Peyer's patch (tissue), 4 donors: ENCODE measurements around the gene ABL2. TPM values are rescaled to one million over a fixed set of nuclear protein-coding genes. Genes with fewer than 3 reads are reported as not detected.

Source experiments
- DNase-seq, 3 donors: peaks; one replicate each; pipeline ENCODE4 v3.0.0-alpha.2; 2017 to 2019
- H3K27ac ChIP-seq, 4 donors: fragments of 200-600 bp; sonication (generic); one replicate each; pipeline ENCODE4 v1.5.1; 2016 to 2019
- H3K27me3 ChIP-seq, 2 donors: fragments of 200-600 bp; sonication (generic); one replicate each; pipeline ENCODE4 v1.5.1; 2019
- H3K36me3 ChIP-seq, 3 donors: fragments of 200-600 bp; sonication (generic); one replicate each; pipeline ENCODE4 v1.5.1; 2016 to 2019
- H3K4me1 ChIP-seq, 4 donors: fragments of 200-600 bp; sonication (generic); one replicate each; pipeline ENCODE4 v1.5.1; 2016 to 2019
- H3K4me3 ChIP-seq, 4 donors: fragments of 200-600 bp; sonication (generic); 1 replicate in 3 of 4; 2 replicates in 1 of 4; pipeline ENCODE4 v1.5.1; 2016 to 2019; ENCODE audit warnings: mild to moderate bottlenecking in 1 of 4
- H3K9me3 ChIP-seq, 4 donors: fragments of 200-600 bp; sonication (generic); one replicate each; pipeline ENCODE4 v1.5.1; 2016 to 2019; ENCODE audit warnings: mild to moderate bottlenecking in 1 of 4
- CTCF ChIP-seq, 6 experiments: fragments of 450-650 bp in 4 of 6; fragments of 200-600 bp in 2 of 6; sonication (generic) in 1 of 6; IDR thresholded peaks; one replicate each; pipeline ENCODE4 v1.5.1; 2017 to 2019; ENCODE audit warnings: antibody characterized with exemption in 6 of 6, mild to moderate bottlenecking in 3 of 6, moderate library complexity in 1 of 6
- POLR2A ChIP-seq, 2 donors: fragments of 450-650 bp; IDR thresholded peaks; one replicate each; pipeline ENCODE4 v1.5.1; 2017; ENCODE audit warnings: antibody characterized with exemption in 2 of 2, mild to moderate bottlenecking in 2 of 2, moderate library complexity in 2 of 2
- total RNA-seq, 4 donors: library from RNA; depleted of rRNA; stranded (reverse); fragments of >200 nt; gene quantifications; one replicate each; pipeline ENCODE4 v1.1.0, GENCODE V29; 2016

The ABL2 gene
- total RNA-seq, 4 donors from 2014 or later, result 9.6 to 25.6 (median 12.1) TPM

GRCh38 chr1:179208681-179209477 is 20.6 kb downstream of the ABL2 start:
- H3K9me3 ChIP-seq, result no peaks in the 10 kb centered on the region
- TF ChIP-seq CTCF (IDR thresholded peaks at IDR 0.05), result no peak
- TF ChIP-seq POLR2A (IDR thresholded peaks at IDR 0.05), result no peak
- no peak overlapping the region for H3K27ac ChIP-seq
- DNase-seq, result no peak
- H3K4me1 ChIP-seq, result no peaks in the 10 kb centered on the region
- H3K4me3 ChIP-seq, result no peak overlapping the region
- H3K27me3 ChIP-seq, result no peaks in the 10 kb centered on the region
- H3K36me3 ChIP-seq, result no peaks in the 10 kb centered on the region

DNA sequence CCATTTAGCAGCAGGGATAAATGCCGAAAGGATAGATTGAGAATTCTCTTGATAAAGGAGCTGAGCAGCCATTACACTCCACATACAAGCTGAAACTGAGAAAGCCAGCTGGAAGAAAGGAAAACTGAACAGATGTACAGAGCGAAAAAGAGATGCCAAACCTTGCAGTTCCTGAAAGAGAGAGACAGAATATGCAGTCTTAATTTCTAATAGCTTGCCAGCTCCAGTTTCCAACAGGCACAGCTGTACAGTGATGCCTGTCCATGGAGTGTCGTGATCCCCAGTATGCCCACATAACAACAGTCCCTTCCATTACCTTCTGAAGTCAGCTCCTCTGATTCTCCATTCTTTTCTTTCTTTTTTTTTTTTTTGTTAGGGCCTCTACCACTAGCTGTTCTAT is 22.7 kb downstream of the ABL2 start:
- no peak for TF ChIP-seq POLR2A (IDR thresholded peaks at IDR 0.05)
- TF ChIP-seq CTCF (IDR thresholded peaks at IDR 0.05), result no peak
- Histone ChIP-seq H3K9me3 (no peaks in the 10 kb centered on the region), H3K4me3 (no peak overlapping the region), H3K27ac (no peak overlapping the region), H3K27me3 (no peaks in the 10 kb centered on the region), H3K36me3 (no peaks in the 10 kb centered on the region), H3K4me1 (no peaks in the 10 kb centered on the region)
- DNase-seq, result no peak

DNA sequence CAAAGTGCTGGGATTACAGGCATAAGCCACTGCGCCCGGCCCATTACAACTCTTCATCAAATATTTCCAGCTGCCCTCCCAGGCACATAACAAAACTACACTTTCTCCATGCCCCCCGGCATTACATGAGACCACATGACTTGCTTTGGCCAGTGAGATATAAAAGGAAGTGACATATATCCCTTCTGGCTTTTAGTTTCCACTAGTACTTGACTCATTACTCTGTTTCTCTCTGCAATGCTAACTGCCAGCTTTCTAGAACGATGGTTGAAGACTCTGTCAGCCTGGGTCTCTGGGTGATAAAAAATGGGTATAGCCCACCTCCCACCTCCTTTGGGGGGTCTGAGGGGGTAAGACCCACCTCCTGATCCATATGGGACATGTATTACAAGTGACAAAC is 24.2 kb downstream of the ABL2 start:
- H3K27me3 ChIP-seq, result no peaks in the 10 kb centered on the region
- TF ChIP-seq CTCF (IDR thresholded peaks at IDR 0.05), result no peak
- TF ChIP-seq POLR2A (IDR thresholded peaks at IDR 0.05), result no peak
- no peaks in the 10 kb centered on the region for H3K4me1 ChIP-seq
- no peak overlapping the region for H3K4me3 ChIP-seq
- H3K9me3 ChIP-seq, result no peaks in the 10 kb centered on the region
- DNase-seq, result no peak
- no peak overlapping the region for H3K27ac ChIP-seq
- no peaks in the 10 kb centered on the region for H3K36me3 ChIP-seq

GRCh38 chr1:179202161-179202560 is 27.3 kb downstream of the ABL2 start:
- no peak for DNase-seq
- no peaks in the 10 kb centered on the region for H3K9me3 ChIP-seq

DNA sequence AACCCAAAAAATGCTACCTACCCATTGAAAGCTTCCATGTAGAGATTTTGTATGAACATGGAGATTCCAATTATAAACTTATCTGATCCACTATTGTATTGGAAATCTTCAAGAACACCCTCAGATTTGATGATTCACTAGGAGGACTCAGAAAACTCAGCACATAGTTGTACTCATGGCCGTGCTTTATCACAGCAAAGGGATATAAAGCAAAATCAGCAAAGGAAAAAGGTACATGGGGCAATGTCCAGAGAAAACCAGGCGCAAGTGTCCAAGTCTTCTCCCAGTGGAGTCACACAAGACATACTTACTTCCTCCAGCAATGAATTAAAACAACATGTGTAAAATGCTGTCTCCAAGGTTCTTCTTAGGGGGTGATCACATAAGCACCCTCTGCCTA is 28.9 kb downstream of the ABL2 start:
- H3K9me3 ChIP-seq, result no peaks in the 10 kb centered on the region
- H3K27ac ChIP-seq, result no peak overlapping the region
- H3K4me3 ChIP-seq, result no peak overlapping the region
- H3K36me3 ChIP-seq, result no peaks in the 10 kb centered on the region
- H3K27me3 ChIP-seq, result no peaks in the 10 kb centered on the region
- no peak for DNase-seq
- TF ChIP-seq CTCF (IDR thresholded peaks at IDR 0.05) (no peak), POLR2A (IDR thresholded peaks at IDR 0.05) (no peak)
- no peaks in the 10 kb centered on the region for H3K4me1 ChIP-seq

More at GRCh38 chr1:179202161-179202560, 27.3 kb downstream of the ABL2 start:
- Histone ChIP-seq H3K36me3 (no peaks in the 10 kb centered on the region), H3K4me1 (no peaks in the 10 kb centered on the region), H3K27me3 (no peaks in the 10 kb centered on the region), H3K4me3 (no peak overlapping the region), H3K27ac (no peak overlapping the region)
- TF ChIP-seq CTCF (IDR thresholded peaks at IDR 0.05) (no peak), POLR2A (IDR thresholded peaks at IDR 0.05) (no peak)
